Fibroblast of skin of right quadriceps (primary cell): Measurements from ENCODE around the gene HAPLN1.

Experiments used
- DNase-seq: peaks from one replicate; pipeline ENCODE4 v3.0.0-alpha.2; 2013

The HAPLN1 gene

DNA sequence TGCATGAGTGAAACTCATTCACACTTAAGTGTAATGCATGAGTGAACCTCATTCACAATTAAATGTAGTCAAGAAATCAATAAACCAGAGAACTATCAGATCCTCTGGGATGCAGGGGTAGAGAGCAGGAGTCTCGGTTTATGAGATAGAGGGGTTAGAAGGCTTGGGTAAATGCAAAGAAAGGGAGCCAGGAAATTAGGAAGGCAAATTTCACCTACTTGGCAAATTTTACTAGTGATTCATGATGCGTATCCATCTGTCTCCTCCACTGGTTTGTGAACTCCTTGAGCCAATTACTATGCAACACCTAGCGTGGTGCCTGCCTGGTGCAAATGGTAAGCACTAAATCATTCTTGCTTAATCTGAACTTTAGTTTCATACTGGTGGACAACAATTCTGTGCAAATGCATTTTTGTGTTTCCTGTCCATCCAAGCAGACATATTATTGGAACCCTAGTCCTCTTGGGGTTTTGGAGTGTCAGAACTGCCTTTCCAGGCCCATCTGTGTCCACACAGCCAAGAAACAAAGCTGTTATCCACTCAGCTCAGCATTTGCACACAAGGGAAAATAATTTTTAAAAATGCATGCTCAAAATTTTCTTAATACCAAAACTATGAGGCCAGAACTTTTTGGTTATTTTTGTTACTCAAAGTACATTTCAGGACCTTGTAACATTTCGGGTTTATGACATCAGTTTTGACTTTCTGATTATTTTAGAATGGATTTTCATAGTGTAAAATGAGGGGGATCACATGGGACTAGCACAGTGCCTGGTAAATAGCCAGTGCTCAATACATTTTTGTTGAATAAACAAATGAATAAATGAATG, 5.2 kb downstream of the HAPLN1 start:
- DNase-seq: no peak

DNA sequence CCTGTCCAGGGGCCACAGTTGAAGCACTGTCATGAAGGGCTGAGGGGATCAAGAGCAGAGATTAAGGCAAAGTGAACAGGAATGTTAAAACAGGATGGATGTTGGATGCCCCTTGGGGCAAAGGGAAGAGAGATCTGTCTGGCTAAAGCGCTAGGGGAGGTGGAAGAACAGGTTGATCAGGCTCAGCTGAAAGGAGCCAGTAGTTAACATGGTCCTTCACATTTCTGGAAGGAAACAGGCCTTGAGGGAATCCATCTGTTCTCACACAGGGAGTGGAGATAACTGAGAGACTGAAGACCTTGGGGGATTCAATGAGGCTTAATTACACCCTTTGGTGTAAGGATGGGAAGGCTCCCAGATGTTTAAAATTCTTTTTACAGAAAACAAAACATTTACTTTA, 5.8 kb downstream of the HAPLN1 start:
- no peak for DNase-seq

DNA sequence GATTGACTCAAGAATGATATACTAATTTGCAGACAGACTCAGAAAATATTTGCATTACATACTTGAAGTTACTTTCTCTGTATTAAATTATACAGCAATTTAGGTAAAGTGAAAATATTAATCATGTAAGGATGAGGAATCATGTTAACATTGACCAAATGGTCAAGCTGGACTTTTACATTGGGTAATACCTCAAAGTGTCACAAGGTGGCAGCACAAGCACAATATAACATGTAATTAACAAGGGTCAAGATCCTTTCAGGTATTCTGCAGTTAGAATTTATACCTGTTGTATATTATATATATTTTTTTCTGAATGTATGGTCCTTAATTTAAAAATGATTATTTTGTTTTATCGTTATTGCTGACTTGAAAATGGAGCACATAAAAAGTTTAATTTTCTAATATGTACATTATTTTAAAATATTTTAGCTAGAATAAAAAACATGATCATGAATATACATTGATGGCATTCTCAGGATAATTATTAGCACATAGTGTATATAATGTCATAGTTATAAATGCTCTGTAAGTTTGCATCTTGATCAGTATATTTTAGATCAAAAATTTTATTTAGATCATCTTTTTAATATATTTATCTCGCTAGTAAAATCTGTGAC, 8.6 kb downstream of the HAPLN1 start:
- DNase-seq: peak; percentile 29

DNA sequence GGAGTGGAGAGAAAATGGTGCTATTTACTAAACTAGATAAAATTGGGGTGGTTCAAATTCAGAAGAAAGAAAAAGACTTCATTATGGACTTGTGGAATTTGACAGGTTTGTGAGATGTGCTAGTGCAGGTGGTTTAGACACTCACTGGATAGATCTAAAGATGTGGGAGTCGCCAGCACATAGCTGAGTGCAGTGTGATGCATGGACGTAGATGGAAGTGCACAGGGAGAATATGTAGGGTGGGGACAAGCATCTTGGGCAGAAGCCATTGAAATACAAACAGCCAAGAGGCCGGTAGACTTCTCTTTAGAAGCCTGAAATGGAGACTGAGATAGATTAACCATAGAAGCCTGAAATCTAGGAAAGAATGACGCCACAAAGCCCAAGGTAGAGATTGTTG, 10.7 kb downstream of the HAPLN1 start:
- DNase-seq: no peak

DNA sequence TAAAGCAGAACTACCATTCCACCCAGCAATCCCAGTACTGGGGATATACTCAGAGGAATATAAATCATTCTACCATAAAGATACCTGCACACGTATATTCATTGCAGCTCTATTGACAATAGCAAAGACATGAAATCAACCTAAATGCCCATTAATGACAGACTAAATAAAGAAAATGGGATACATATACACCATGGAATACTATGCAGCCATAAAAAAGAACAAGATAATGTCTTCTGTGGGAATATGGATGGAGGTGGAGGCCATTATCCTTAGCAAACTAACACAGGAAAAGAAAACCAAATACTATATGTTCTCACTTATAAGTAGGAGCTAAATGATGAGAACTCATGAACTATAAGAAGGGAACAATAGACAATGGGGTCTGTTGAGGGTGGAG, 12.5 kb downstream of the HAPLN1 start:
- DNase-seq: no peak

DNA sequence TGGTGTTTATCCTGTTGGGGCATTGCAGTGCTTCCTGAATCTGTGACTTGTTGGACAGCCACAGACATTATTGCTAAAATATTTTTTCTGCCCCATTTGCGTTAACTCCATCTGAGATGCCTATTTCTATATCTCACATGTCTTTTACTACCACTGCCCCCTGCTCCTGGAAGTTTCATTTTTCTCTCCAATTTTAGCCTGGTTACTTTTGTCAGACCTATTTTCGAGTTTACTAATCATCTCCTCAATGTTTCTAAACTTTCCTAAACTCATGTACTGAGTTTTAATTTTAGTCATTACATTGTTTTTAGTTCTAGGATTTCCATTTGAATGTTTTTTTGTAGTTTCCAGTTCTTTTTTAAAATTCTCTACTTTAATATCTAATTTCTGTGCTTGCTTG, 17.6 kb downstream of the HAPLN1 start:
- no peak for DNase-seq

DNA sequence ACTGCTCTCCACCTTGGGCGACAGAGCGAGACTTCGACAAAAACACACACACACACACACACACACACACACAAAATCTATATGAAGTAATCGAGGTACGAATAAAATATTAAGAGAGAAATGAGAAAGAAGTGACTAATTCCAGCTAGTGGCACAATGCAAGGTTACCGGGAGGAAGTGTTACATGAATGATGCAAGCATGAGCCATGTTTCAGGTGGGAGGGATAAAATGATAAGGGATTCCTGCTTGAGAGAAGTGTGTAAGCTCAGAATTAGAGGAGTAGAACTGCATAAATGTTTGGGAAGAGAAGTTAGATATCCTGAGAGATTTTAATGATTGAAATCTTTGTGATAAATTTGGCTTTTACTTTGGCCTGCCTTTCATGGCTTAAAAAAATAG, 18.8 kb downstream of the HAPLN1 start:
- no peak for DNase-seq

DNA sequence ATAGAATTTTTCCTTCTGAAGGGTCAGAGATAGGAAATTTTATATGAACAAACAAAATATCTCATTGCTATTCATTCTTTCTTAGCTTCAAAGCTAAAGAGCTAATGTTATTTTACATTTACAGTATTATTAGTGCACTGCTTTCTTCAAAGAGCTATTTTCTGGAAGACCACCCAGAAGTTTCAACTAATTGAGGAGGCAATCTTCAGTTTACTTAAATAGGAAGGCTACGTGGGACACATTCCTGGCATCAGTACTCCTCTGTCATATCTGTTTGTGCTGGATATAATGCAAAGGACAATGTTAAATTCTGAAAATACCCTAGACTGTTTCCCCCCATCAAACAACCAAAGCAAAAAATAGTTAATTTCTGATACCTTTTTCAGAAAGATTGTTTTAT, 30.8 kb downstream of the HAPLN1 start:
- DNase-seq: no peak

DNA sequence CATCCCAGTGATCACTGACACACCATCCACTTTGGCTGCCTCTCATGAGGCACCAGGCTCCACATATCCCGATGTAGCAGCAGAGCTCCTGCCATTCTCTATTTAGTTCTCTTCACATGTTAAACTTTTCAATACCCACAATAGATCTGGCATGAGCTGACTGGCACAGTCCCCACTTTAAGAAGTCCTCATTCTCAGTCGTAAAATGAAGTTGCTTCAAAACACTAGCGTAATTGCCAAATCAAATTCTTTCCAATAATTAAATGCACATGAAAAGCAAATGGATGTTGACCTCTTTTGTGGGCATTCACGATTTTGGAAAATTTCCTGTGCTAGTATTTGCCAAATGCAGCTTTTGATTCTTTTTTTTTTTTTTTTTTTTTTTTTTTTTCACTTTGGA, 32.4 kb downstream of the HAPLN1 start:
- DNase-seq: no peak

DNA sequence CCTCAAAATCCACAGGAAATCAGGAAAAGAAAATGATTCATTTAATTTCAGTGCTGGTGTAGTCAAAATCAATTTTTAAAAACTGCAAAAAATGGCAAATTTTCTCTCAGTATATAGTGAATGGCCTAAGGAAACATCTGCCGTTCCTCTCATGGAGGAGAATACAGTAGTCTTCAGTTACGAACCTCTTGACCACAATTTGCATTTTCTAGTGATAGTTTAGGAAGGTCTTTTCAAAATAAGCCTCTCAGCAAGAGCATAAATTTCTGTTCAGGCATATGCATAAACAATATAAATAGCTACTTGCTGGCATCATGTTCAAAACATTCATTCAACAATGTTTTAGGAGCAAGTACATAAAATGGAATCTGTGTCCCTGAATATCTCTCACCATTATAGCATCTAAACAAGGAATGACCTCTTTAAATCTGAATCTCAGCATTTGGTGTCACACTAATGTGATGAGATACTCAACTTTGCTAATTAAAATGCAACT, 33.5 kb downstream of the HAPLN1 start:
- DNase-seq: no peak

DNA sequence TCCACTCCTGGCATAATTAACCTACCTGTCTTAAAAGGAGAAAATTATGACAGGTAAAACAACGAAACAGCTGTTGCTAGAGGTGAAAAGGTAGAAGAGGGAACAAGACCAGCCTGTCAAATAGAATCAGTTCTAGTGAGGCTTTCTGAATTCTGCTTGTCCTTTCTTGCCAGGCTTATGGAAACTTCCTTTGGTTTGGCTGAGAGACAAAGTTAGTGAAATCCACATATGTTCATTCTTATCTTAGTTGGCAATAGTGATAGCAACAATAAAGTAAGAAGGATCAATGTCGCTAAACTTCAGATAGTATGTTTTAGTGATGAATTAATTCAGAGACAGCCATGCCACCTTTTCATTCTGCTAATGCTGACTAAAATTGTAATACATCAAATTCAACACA, 34.4 kb downstream of the HAPLN1 start:
- DNase-seq: no peak

DNA sequence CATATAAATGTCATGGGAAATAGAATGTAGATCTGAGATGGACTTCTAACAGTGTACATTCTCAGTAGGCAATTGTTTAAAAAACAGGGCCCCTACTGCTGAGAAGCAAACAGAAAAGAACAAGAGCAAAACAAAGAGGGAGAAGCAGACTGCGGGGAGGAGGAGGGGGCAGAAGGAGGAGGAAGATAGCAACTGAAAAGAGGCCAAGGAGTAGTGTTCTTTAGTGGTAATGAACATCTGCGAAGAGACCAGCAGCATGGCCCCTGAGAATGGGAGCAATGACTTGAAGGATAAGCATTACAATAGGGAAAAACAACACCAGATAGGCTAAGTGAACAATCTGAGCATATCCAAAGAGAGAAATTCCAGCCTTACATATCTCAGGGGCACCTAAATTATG, 36.8 kb downstream of the HAPLN1 start:
- no peak for DNase-seq

DNA sequence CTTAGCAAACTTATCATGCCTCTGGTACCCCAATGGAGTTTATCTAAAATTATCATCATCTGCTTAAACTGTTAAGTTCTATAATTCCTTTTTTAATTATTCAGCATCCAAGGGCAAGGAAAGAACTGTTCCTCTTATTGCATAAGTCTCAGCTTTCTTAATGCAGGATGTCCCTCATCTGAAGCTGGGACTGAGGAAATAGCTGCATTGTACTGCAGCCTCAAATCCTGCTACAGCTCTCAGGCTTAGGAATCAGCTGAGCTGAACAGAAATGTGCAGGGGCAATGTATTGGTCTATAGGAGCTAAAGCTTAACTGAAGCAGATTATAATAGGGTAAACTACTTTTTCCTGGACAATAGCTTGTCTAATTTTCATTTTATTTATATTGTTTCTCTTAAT, 48.0 kb downstream of the HAPLN1 start:
- DNase-seq: no peak

DNA sequence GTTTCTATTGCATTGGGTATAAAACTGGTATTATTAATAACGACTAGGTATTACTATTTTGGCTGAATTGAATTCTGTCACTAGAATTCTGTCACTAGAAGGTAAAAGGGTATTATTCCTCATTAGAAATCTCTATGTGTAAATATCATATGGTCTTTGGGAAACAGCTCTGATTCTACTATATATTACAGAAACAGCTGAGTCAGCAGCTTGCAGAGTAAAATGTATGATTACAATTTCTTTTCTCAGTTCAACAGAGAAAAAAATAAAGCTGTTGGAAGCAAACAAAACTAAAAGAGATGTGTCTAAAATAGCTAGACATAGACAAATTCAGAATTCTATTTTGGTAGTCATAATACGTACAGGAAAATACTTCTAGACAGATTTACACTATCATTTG, 48.5 kb downstream of the HAPLN1 start:
- no peak for DNase-seq

DNA sequence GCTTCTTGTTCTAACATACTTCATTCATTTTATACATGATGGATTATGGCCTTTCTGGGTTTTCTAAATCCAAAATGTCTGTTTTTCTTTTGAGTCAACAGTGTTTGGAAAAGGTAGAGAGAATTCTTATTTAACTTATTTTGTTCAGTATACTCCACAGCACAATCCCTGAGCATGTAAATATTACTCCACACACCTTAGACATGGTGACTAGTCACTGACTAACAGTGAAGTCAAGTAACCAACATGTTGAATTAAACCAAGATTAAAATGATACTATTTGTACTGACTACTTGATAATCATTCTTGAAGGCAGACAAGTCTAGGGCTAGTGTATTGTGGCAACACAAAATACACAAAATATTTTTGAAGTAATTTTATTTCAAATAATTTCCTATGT, 55.0 kb downstream of the HAPLN1 start:
- no peak for DNase-seq

DNA sequence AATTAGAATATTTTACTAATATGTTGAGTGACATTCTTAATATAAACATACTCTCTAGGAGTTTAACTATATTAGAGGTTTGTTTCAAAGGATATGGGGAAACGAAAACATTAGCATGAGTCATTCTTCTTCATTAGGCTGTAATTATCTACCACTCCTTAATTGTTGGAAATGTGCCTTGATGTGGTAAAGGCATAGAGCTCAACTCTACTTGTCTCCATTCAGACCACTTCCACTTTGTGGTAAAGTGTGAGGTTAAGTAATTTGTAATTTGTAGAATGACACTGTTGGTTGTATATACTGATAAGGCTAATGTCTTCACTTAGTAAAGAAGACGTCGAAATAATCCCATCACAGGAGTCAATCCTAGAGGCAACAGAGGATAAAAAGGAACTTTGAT, 58.1 kb downstream of the HAPLN1 start:
- DNase-seq: no peak

DNA sequence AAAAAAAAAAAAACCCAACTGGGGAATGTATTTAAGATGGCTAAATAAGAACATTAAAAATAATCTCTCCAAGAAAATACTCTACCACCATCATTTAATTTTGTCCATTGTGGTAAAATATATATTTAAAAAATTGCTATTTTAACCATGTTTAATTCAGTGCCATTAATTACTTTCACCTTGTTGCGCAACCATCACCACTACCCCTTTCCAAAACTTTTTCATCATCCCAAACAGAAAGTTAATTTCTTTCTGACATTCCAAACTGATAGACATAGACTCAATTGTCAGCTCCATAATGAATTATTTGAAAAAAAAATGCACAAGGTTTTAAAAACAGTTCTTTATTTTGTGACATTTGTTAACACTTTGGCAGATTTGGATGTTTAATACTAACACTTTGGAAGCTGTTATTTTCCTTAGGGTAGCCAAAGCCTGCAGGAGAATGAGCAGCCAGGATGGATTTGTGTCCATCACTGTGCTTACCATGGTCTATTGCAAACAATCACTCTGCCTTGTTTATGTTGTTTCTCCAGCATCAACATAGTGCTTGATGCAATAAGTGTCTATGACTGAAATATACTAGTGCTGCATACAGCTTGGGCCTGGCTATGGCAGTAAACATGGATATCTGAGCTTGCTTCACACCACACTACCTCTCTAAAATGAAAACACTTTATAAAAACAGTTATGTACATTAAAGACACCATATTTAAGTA, 62.7 kb downstream of the HAPLN1 start:
- no peak for DNase-seq

DNA sequence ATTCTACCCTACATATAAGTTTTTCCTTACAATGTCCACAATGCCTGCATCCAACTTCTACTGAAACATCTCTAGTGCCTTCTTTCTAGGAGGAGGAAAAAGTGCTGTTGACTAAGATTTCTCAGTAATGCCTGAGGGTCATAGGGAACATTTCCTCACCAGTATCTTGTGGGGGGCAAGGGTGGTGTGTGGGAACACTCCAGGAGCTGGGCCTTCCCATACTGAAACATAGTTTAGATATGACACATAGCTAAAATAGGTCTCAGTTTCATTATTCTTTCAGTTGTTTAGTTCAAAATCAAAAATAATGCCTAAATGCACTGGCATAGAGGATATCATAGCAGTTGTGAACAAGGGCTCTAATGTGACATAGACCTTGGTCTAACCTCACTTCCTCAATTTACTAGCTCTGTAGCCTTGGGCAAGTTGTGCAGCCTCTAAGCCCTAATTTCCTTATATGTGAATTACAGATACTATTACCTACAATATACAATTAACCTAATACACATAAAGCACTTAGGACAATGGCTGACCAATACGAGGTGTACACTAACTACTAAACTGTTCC, 66.1 kb downstream of the HAPLN1 start:
- no peak for DNase-seq

DNA sequence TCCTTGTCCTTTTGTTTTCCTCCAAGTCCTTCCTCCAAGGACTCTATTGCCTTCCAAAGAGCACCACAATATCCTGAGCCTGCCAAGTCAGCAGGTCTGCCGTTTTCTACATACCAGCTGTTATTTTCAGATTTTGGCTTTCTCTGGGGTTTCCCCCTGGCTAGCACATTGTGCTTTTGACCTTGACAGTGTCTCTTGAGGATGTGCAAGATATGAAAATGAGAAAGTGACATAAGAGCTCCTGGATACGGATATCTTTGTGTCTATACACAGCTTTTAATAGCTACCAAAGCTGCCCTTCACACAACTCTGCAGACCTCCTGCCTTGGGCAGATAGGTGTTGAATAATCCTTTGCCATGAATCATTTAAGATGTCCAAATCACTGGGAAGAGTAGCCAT, 67.0 kb downstream of the HAPLN1 start:
- no peak for DNase-seq

DNA sequence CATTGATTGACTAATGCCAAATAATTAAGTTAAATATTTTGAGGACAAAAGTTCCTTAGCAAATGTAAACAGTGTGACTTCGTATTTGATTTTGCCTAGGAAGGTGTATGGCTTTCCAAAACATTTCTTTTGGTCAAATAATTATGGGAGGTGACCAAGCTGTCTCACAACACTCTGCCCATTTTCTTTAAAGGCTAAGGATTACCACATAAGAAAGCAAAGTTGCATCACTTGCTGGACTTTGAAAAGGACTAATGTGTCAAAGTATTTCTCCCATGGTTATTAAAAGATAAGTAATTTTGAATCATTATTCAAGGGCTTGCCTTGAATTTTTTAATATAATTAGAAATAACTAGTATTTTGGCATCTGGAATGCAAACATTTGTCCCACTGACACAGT, 74.7 kb downstream of the HAPLN1 start:
- no peak for DNase-seq

DNA sequence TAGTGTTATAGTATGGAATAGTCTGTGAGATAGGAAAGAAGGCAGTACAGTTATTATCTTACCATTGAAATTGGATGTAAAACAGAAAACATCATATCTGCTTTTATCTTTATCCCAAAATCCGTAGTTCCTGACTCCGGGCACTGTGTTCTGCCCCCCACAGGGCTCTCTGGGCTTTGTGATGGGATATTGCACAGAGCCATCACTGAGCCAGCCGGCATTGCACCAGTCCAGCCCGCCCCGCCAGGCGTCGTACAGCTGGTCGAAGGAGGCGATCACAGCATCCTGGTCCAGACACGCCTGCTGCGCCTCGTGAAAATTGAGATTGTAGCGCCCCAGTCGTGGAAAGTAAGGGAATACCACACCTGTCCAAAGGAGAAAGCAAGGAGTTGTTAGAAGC, 76.4 kb downstream of the HAPLN1 start:
- DNase-seq: no peak

DNA sequence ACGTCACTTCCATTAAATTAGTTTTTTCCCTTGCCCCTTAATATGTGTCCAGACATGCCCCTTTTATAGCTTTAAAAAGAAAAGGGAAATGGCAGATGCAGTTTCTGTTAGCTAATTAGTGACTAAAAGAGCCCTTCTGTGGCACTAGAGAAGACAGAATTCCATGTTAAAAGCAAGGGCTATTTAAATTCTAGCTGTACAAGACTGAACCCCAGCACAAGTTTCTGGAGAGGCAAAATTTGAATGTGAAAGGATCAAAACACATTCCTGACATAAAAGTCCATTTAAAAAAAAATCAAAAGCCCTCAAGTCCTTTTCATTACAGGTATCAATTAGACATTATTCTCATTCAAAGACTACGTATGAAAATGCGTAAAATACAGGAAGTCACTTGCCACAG, 78.7 kb downstream of the HAPLN1 start:
- no peak for DNase-seq

DNA sequence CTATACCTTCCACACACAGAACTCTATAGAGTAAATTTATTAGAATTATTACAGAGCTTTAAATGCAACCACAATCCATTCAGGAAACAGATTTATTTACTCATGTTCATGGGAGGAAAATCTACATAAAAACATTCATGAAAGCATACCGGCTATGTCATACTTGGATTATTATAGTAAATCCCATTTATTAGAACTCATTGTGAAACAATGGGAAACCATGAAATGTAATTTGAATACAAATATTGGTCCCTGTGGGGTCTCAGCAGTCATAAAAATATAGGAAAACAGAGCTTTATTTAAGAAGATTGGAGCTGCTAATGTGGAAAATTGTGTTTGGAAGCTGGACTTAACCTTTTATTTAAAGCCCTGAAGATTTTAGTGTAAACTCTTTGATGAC, 80.7 kb downstream of the HAPLN1 start:
- no peak for DNase-seq

DNA sequence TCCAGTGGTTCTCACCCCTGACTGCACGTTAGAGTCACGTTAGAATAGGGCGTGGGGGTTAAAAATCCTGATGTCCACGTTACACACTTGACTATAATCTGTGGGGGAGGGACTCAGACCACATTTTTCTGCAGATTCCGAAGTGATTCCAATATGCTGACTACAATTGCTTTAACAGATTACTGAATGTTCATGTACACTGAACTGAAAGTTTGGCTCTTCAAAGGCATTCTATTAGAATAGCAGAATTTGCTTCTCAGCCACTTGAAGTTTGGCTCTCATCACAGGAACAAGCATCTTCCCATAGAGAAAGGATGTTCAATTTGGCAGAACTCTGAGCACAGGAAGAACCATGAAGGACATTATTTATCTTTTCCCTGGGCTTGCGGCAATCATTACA, 84.5 kb downstream of the HAPLN1 start:
- peak; percentile 12 for DNase-seq
